ENCODE results near the gene RNF114. TPM values are rescaled to one million over a fixed set of nuclear protein-coding genes. Genes with fewer than 3 reads are reported as not detected.
"Not testable (repeated sequence)": the region's sequence is repeated elsewhere in the genome, so short reads cannot be mapped to it uniquely, and the experiment has no call there.

RNF114 gene
- total and polyA plus RNA-seq, 4 donors, result 32.1 to 70.6 (median 42.6) TPM

DNA sequence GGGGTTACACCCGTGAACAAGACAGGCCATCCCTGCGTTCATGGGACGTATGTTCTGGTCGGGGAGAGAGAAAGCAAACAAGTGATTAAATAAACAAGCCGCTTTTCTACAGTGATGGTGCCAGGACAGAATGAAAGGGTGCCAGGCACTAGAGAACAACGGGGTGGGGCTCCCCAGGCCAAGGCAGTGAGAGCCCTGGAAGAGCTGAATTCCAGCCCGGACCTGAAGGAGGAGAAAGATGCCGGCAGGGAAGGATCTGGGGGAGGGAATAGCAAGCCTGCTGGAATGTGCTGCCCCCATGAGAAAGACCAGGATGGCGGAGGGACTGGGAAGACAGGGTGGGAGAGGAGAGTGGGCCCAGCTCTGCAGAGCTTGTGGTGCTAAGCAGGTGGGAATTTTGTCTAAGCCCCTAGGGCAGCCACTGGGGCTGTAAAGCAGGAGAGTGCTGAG lies 54.1 kb downstream of the RNF114 start:
- WGBS, 2 donors, result 11 to 17% methylated on average over 9 of the region's 9 CpGs
- H3K27me3 ChIP-seq (ENCODE audit: control insufficient read depth in 1 of 2, insufficient read depth in 2 of 2, low read length in 1 of 2), result no peaks in the 10 kb centered on the region
- no peaks in the 10 kb centered on the region for H3K9me3 ChIP-seq (ENCODE audit: control insufficient read depth, low read length)
- no peak overlapping the region for H3K27ac ChIP-seq (ENCODE audit: low read depth in 1 of 2, low read length in 2 of 2)
- DNase-seq (no peak), ATAC-seq (ENCODE audit: low FRiP score) (no peak)
- H3K4me1 ChIP-seq (ENCODE audit: control insufficient read depth in 1 of 2, insufficient read depth in 2 of 2, low read length in 2 of 2), result no peaks in the 10 kb centered on the region
- intact Hi-C loops (cut with DNase I), result no loop called here
- no peak overlapping the region for H3K4me3 ChIP-seq (ENCODE audit: low read length in 2 of 2)
- H3K36me3 ChIP-seq (ENCODE audit: control insufficient read depth in 1 of 2, insufficient read depth in 2 of 2, low read length in 1 of 2), result no peaks in the 10 kb centered on the region

- 74 to 89% methylated on average over 6 of the region's 6 CpGs for WGBS, 2 donors
- no peak for DNase-seq
- no peaks in the 10 kb centered on the region for H3K9me3 ChIP-seq (ENCODE audit: control insufficient read depth, low read length)
- intact Hi-C loops (cut with DNase I), result no loop called here
- H3K27me3 ChIP-seq (ENCODE audit: control insufficient read depth in 1 of 2, insufficient read depth in 2 of 2, low read length in 1 of 2), result no peaks in the 10 kb centered on the region
- H3K4me3 ChIP-seq (ENCODE audit: low read length in 2 of 2), result no peak overlapping the region
- no peak for ATAC-seq (ENCODE audit: low FRiP score)
- H3K27ac ChIP-seq (ENCODE audit: low read depth in 1 of 2, low read length in 2 of 2), result no peak overlapping the region
- H3K4me1 ChIP-seq (ENCODE audit: control insufficient read depth in 1 of 2, insufficient read depth in 2 of 2, low read length in 2 of 2), result no peaks in the 10 kb centered on the region
- H3K36me3 ChIP-seq (ENCODE audit: control insufficient read depth in 1 of 2, insufficient read depth in 2 of 2, low read length in 1 of 2), result no peaks in the 10 kb centered on the region
Measured at GRCh38 chr20:49993301-49993751, 57.1 kb downstream of the RNF114 start.

GRCh38 chr20:49995586-49995985 lies 59.4 kb downstream of the RNF114 start:
- ATAC-seq (ENCODE audit: low FRiP score) (no peak), DNase-seq (no peak)
- no peak overlapping the region for H3K4me3 ChIP-seq (ENCODE audit: low read length in 2 of 2)
- H3K4me1 ChIP-seq (ENCODE audit: control insufficient read depth in 1 of 2, insufficient read depth in 2 of 2, low read length in 2 of 2), result no peaks in the 10 kb centered on the region
- WGBS, 2 donors, result 96% methylated on average over 2 to 3 of the region's 3 CpGs
- no peak overlapping the region for H3K27ac ChIP-seq (ENCODE audit: low read depth in 1 of 2, low read length in 2 of 2)
- intact Hi-C loops (cut with DNase I), result no loop called here
- no peaks in the 10 kb centered on the region for H3K27me3 ChIP-seq (ENCODE audit: control insufficient read depth in 1 of 2, insufficient read depth in 2 of 2, low read length in 1 of 2)
- H3K9me3 ChIP-seq (ENCODE audit: control insufficient read depth, low read length), result no peaks in the 10 kb centered on the region
- no peaks in the 10 kb centered on the region for H3K36me3 ChIP-seq (ENCODE audit: control insufficient read depth in 1 of 2, insufficient read depth in 2 of 2, low read length in 1 of 2)

- H3K9me3 ChIP-seq (ENCODE audit: control insufficient read depth, low read length); intact Hi-C loops (cut with DNase I); H3K4me1 ChIP-seq (ENCODE audit: control insufficient read depth in 1 of 2, insufficient read depth in 2 of 2, low read length in 2 of 2); H3K36me3 ChIP-seq (ENCODE audit: control insufficient read depth in 1 of 2, insufficient read depth in 2 of 2, low read length in 1 of 2); H3K27me3 ChIP-seq (ENCODE audit: control insufficient read depth in 1 of 2, insufficient read depth in 2 of 2, low read length in 1 of 2); ATAC-seq (ENCODE audit: low FRiP score); DNase-seq; H3K27ac ChIP-seq (ENCODE audit: low read depth in 1 of 2, low read length in 2 of 2); H3K4me3 ChIP-seq (ENCODE audit: low read length in 2 of 2): not testable (repeated sequence)
- WGBS, 2 donors, result 94% methylated on average over 15 of the region's 15 CpGs
Measured at GRCh38 chr20:49998478-49999188, 62.4 kb downstream of the RNF114 start.

DNA sequence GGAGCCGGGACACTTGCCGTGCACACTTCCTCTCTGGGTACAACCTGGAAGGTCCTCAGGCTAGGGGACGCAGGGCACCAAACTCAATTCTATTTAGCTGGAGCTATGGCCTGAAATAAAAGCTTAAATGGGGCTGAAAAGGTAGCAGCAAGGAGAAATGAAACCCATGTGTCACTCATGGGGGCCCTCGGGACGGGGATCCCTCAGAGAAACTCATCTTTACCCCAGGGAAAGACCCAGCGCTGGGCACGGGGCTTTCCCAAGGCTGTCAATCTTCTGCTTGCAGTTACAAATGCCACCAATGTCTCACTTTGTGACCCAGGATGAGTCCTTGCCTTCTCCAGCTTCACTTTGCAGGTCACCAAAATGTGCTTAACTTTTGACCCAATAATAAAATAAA lies 63.1 kb downstream of the RNF114 start:
- H3K27me3 ChIP-seq (ENCODE audit: control insufficient read depth in 1 of 2, insufficient read depth in 2 of 2, low read length in 1 of 2), result no peaks in the 10 kb centered on the region
- H3K27ac ChIP-seq (ENCODE audit: low read depth in 1 of 2, low read length in 2 of 2), result no peak overlapping the region
- H3K36me3 ChIP-seq (ENCODE audit: control insufficient read depth in 1 of 2, insufficient read depth in 2 of 2, low read length in 1 of 2), result no peaks in the 10 kb centered on the region
- no peak for ATAC-seq (ENCODE audit: low FRiP score)
- H3K9me3 ChIP-seq (ENCODE audit: control insufficient read depth, low read length), result no peaks in the 10 kb centered on the region
- no peaks in the 10 kb centered on the region for H3K4me1 ChIP-seq (ENCODE audit: control insufficient read depth in 1 of 2, insufficient read depth in 2 of 2, low read length in 2 of 2)
- intact Hi-C loops (cut with DNase I), result no loop called here
- DNase-seq, result no peak
- no peak overlapping the region for H3K4me3 ChIP-seq (ENCODE audit: low read length in 2 of 2)
- 81% methylated on average over 7 of the region's 7 CpGs for WGBS, 2 donors

GRCh38 chr20:50000548-50001222 lies 64.5 kb downstream of the RNF114 start:
- intact Hi-C loops (cut with DNase I); H3K4me3 ChIP-seq (ENCODE audit: low read length in 2 of 2); DNase-seq; H3K36me3 ChIP-seq (ENCODE audit: control insufficient read depth in 1 of 2, insufficient read depth in 2 of 2, low read length in 1 of 2); H3K27me3 ChIP-seq (ENCODE audit: control insufficient read depth in 1 of 2, insufficient read depth in 2 of 2, low read length in 1 of 2); H3K27ac ChIP-seq (ENCODE audit: low read depth in 1 of 2, low read length in 2 of 2); H3K9me3 ChIP-seq (ENCODE audit: control insufficient read depth, low read length); H3K4me1 ChIP-seq (ENCODE audit: control insufficient read depth in 1 of 2, insufficient read depth in 2 of 2, low read length in 2 of 2); ATAC-seq (ENCODE audit: low FRiP score): not testable (repeated sequence)
- 61 to 64% methylated on average over 14 of the region's 14 CpGs for WGBS, 2 donors

DNA sequence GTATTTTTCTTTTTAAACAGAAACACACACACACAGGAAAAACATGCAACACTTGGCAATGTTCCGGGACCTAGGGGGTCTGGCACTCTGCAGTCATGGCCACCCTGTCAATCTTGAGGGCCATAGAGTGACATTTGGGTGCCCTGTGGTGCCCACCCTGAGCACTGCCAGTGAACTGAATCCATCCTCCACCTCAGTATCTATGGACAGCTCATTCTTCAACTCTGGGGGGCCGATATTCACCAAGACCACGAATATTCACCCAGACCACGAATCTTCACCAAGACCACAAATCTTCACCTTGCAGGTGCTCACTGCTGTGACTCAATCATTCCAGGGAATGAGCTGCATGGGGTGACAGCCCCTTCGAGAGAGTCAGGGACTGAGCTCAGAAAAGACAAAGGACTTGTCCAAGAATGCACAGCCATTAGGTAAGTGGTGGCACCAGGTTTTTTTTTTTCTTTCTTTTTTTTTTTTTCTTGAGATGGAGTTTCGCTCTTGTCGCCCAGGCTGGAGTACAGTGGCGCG lies 65.7 kb downstream of the RNF114 start:
- ATAC-seq (ENCODE audit: low FRiP score) (no peak), DNase-seq (no peak)
- no peaks in the 10 kb centered on the region for H3K9me3 ChIP-seq (ENCODE audit: control insufficient read depth, low read length)
- H3K36me3 ChIP-seq (ENCODE audit: control insufficient read depth in 1 of 2, insufficient read depth in 2 of 2, low read length in 1 of 2), result no peaks in the 10 kb centered on the region
- intact Hi-C loops (cut with DNase I), result no loop called here
- H3K27ac ChIP-seq (ENCODE audit: low read depth in 1 of 2, low read length in 2 of 2), result no peak overlapping the region
- H3K4me1 ChIP-seq (ENCODE audit: control insufficient read depth in 1 of 2, insufficient read depth in 2 of 2, low read length in 2 of 2), result no peaks in the 10 kb centered on the region
- WGBS, 2 donors, result 93 to 96% methylated on average over 9 of the region's 9 CpGs
- no peaks in the 10 kb centered on the region for H3K27me3 ChIP-seq (ENCODE audit: control insufficient read depth in 1 of 2, insufficient read depth in 2 of 2, low read length in 1 of 2)
- H3K4me3 ChIP-seq (ENCODE audit: low read length in 2 of 2), result no peak overlapping the region

- 71 to 80% methylated on average over 4 of the region's 4 CpGs for WGBS, 2 donors
- Histone ChIP-seq H3K27ac (ENCODE audit: low read depth in 1 of 2, low read length in 2 of 2) (no peak overlapping the region), H3K36me3 (ENCODE audit: control insufficient read depth in 1 of 2, insufficient read depth in 2 of 2, low read length in 1 of 2) (no peaks in the 10 kb centered on the region), H3K4me3 (ENCODE audit: low read length in 2 of 2) (no peak overlapping the region), H3K9me3 (ENCODE audit: control insufficient read depth, low read length) (no peaks in the 10 kb centered on the region), H3K27me3 (ENCODE audit: control insufficient read depth in 1 of 2, insufficient read depth in 2 of 2, low read length in 1 of 2) (no peaks in the 10 kb centered on the region), H3K4me1 (ENCODE audit: control insufficient read depth in 1 of 2, insufficient read depth in 2 of 2, low read length in 2 of 2) (no peaks in the 10 kb centered on the region)
- ATAC-seq (ENCODE audit: low FRiP score) (no peak), DNase-seq (no peak)
- intact Hi-C loops (cut with DNase I), result no loop called here
Measured at GRCh38 chr20:50003253-50003656, 67.1 kb downstream of the RNF114 start.
